Neural cell (in vitro differentiated cells): Measurements from ENCODE around the gene SEPTIN2.

Experiments
- TF ChIP-seq, protein P1 (sequence below): fragments of 450-650 bp; IDR thresholded peaks from 2 replicates; pipeline ENCODE4 v1.5.1; 2014; ENCODE audit warnings: antibody characterized with exemption, mild to moderate bottlenecking, moderate library complexity; ENCODE audit not compliant: poor library complexity, severe bottlenecking
- TF ChIP-seq, protein P2 (sequence below): IDR thresholded peaks from 2 replicates; pipeline ENCODE4 v1.6.1; 2012; ENCODE audit warnings: borderline replicate concordance

DNA sequence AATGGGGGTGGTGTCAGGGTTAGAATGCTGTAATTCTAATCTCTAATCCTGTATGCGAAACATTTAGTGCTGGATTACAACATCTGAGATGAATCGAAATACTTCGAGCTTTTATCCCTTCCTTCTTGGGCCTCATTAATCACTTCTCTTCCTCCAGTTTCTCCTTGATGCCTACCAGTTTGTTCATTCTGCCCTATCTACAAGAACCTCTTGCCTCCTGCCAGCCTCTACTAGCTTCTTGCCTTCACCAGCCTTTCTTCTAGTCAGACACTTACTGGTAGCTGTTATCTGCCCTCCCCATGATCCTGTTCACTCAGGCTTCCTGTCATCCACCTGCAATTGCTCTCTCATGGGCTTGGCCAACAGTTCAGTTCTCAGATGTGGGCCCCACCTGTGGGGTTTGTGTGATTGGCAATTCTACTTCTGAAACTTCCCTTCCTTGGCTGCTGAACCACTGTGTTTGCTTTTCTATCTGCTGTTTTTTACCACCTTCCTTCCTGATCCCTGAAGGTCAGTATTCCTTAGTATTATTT is 25.0 kb downstream of the SEPTIN2 start:
- TF ChIP-seq, protein P1, sequence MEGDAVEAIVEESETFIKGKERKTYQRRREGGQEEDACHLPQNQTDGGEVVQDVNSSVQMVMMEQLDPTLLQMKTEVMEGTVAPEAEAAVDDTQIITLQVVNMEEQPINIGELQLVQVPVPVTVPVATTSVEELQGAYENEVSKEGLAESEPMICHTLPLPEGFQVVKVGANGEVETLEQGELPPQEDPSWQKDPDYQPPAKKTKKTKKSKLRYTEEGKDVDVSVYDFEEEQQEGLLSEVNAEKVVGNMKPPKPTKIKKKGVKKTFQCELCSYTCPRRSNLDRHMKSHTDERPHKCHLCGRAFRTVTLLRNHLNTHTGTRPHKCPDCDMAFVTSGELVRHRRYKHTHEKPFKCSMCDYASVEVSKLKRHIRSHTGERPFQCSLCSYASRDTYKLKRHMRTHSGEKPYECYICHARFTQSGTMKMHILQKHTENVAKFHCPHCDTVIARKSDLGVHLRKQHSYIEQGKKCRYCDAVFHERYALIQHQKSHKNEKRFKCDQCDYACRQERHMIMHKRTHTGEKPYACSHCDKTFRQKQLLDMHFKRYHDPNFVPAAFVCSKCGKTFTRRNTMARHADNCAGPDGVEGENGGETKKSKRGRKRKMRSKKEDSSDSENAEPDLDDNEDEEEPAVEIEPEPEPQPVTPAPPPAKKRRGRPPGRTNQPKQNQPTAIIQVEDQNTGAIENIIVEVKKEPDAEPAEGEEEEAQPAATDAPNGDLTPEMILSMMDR, result no peak
- TF ChIP-seq, protein P2, sequence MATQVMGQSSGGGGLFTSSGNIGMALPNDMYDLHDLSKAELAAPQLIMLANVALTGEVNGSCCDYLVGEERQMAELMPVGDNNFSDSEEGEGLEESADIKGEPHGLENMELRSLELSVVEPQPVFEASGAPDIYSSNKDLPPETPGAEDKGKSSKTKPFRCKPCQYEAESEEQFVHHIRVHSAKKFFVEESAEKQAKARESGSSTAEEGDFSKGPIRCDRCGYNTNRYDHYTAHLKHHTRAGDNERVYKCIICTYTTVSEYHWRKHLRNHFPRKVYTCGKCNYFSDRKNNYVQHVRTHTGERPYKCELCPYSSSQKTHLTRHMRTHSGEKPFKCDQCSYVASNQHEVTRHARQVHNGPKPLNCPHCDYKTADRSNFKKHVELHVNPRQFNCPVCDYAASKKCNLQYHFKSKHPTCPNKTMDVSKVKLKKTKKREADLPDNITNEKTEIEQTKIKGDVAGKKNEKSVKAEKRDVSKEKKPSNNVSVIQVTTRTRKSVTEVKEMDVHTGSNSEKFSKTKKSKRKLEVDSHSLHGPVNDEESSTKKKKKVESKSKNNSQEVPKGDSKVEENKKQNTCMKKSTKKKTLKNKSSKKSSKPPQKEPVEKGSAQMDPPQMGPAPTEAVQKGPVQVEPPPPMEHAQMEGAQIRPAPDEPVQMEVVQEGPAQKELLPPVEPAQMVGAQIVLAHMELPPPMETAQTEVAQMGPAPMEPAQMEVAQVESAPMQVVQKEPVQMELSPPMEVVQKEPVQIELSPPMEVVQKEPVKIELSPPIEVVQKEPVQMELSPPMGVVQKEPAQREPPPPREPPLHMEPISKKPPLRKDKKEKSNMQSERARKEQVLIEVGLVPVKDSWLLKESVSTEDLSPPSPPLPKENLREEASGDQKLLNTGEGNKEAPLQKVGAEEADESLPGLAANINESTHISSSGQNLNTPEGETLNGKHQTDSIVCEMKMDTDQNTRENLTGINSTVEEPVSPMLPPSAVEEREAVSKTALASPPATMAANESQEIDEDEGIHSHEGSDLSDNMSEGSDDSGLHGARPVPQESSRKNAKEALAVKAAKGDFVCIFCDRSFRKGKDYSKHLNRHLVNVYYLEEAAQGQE, result no peak
